IgD-negative memory B cell (primary cell): ENCODE results near the gene RIMBP2. TPM values are rescaled to one million over a fixed set of nuclear protein-coding genes. Genes with fewer than 3 reads are reported as not detected.

ENCODE experiments used
- H3K27ac Mint-ChIP-seq, 3 donors: one replicate each; pipeline ENCODE4 v1.8.0; 2020 to 2022; ENCODE audit warnings: mild to moderate bottlenecking in 3 of 3, mixed read lengths in 3 of 3, moderate library complexity in 1 of 3
- H3K27me3 Mint-ChIP-seq: one replicate; pipeline ENCODE4 v1.8.0; 2021; ENCODE audit warnings: mixed read lengths
- H3K36me3 Mint-ChIP-seq: one replicate; pipeline ENCODE4 v1.8.0; 2020; ENCODE audit warnings: mild to moderate bottlenecking, mixed read lengths
- H3K4me1 Mint-ChIP-seq, 3 donors: one replicate each; pipeline ENCODE4 v1.8.0; 2020 to 2022; ENCODE audit warnings: mixed read lengths in 3 of 3, mild to moderate bottlenecking in 1 of 3
- H3K4me3 Mint-ChIP-seq, 4 donors: one replicate each; pipeline ENCODE4 v1.8.0; 2020 to 2022; ENCODE audit warnings: mild to moderate bottlenecking in 4 of 4, mixed read lengths in 4 of 4, moderate library complexity in 3 of 4
- H3K9me3 Mint-ChIP-seq, 3 donors: one replicate each; pipeline ENCODE4 v1.8.0; 2020 to 2021; ENCODE audit warnings: mixed read lengths in 3 of 3, mild to moderate bottlenecking in 1 of 3
- polyA plus RNA-seq: library from polyadenylated mRNA; unstranded; fragments of 300-500 nt; fragmentation: Illumina TruSeq; gene quantifications from one replicate; pipeline ENCODE4 v1.2.3, GENCODE V29; 2021

The RIMBP2 gene
- polyA plus RNA-seq, 1 donor from 2014 or later, result not detected

GRCh38 chr12:130491421-130492357 lies 224.4 kb downstream of the RIMBP2 start:
- H3K4me3 Mint-ChIP-seq, result no peak overlapping the region
- no peaks in the 10 kb centered on the region for H3K36me3 Mint-ChIP-seq
- peaks cover 0 to 7% (median 2%) of the 10 kb centered on the region in 3 donors for H3K9me3 Mint-ChIP-seq
- no peak overlapping the region for H3K27ac Mint-ChIP-seq
- no peaks in the 10 kb centered on the region for H3K4me1 Mint-ChIP-seq
- H3K27me3 Mint-ChIP-seq, result no peaks in the 10 kb centered on the region

DNA sequence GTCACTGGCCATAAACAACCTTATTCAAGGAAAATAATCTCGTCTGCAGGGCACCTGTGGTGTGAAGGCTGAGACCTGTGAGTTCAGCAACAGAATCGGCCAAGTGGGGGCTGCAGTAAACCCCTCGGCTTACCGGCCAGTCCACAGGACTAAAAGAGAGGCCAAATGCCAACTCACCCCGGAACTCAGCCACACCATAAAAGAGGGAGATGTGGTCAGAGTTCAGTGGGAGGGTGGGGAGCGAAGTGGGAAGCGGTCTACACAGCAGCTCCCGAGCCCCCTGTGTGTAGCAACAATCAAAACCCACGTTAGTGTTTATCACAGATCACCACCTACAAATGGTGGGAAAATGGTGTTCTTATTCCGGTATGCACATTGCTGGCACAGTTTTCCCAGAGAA lies 225.4 kb downstream of the RIMBP2 start:
- Mint-ChIP-seq H3K4me1 (no peaks in the 10 kb centered on the region), H3K9me3 (peaks cover 0 to 7% (median 2%) of the 10 kb centered on the region in 3 donors), H3K27me3 (no peaks in the 10 kb centered on the region), H3K4me3 (no peak overlapping the region), H3K36me3 (no peaks in the 10 kb centered on the region), H3K27ac (no peak overlapping the region)

GRCh38 chr12:130489293-130489692 lies 226.8 kb downstream of the RIMBP2 start:
- H3K4me3 Mint-ChIP-seq, result no peak overlapping the region
- peaks cover 0 to 7% (median 2%) of the 10 kb centered on the region in 3 donors for H3K9me3 Mint-ChIP-seq
- H3K4me1 Mint-ChIP-seq, result no peaks in the 10 kb centered on the region
- no peak overlapping the region for H3K27ac Mint-ChIP-seq
- H3K27me3 Mint-ChIP-seq, result no peaks in the 10 kb centered on the region
- no peaks in the 10 kb centered on the region for H3K36me3 Mint-ChIP-seq

DNA sequence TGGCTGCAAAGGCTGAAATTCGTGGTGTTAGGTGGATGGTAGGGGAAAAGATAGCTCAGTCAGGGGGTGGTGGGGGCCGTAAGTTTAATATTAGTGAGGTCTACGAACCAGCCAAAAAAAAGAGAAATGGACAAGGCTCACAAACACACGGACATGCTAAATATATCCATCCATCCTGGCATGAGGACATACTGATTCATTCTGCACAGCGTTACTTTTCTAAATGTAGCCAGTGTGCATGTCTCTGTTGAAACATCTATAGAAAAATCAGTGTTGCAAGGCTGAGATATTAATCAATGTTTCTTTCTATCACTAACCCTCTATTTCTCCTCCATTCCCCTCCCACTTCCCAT lies 227.8 kb downstream of the RIMBP2 start:
- H3K9me3 Mint-ChIP-seq, result peaks cover 0 to 7% (median 2%) of the 10 kb centered on the region in 3 donors
- no peaks in the 10 kb centered on the region for H3K27me3 Mint-ChIP-seq
- H3K27ac Mint-ChIP-seq, result peak overlapping the region in 1 of 3 donors; percentile 81
- no peaks in the 10 kb centered on the region for H3K4me1 Mint-ChIP-seq
- no peaks in the 10 kb centered on the region for H3K36me3 Mint-ChIP-seq
- no peak overlapping the region for H3K4me3 Mint-ChIP-seq

DNA sequence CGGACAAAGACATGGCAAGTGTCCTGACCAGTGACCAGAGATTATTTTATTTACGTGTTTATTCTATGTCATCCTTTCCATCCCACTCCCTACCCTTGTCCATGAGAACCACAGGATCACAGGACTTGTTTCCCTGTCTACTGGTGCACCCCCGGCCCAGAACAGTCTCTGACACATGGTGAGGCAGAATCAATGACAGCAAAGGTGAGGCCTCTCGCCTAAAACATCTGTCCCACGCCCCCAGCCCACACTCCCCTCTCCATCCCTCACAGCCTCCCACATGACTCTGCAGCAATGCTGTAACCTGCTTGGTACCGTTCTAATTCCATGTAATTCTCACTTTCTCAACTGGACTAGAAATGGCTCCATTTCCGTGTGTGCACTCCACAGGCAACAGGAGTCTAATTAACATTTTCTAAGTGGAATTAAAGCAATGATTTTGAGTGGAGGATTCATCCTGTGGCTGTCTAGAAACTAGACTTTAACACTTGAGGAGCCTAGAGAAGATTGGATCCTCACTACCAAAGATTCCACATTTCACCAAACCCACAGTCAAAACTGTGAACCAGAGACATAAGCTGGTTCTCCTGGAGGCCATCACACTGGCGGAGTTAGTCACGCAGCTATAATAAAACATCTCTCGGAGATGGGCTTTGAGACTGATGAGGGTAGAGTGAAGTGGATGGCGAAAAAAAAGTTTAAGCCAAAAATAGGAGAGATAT lies 228.3 kb downstream of the RIMBP2 start:
- H3K27me3 Mint-ChIP-seq, result no peaks in the 10 kb centered on the region
- H3K36me3 Mint-ChIP-seq, result no peaks in the 10 kb centered on the region
- H3K27ac Mint-ChIP-seq, result no peak overlapping the region
- H3K4me3 Mint-ChIP-seq, result no peak overlapping the region
- H3K4me1 Mint-ChIP-seq, result no peaks in the 10 kb centered on the region
- H3K9me3 Mint-ChIP-seq, result peaks cover 0 to 7% (median 2%) of the 10 kb centered on the region in 3 donors

GRCh38 chr12:130486891-130487416 lies 229.1 kb downstream of the RIMBP2 start:
- Mint-ChIP-seq H3K27ac (no peak overlapping the region), H3K9me3 (peaks cover 0 to 7% (median 2%) of the 10 kb centered on the region in 3 donors), H3K4me1 (no peaks in the 10 kb centered on the region), H3K27me3 (no peaks in the 10 kb centered on the region), H3K36me3 (no peaks in the 10 kb centered on the region), H3K4me3 (no peak overlapping the region)

GRCh38 chr12:130486146-130486435 lies 230.0 kb downstream of the RIMBP2 start:
- Mint-ChIP-seq H3K36me3 (no peaks in the 10 kb centered on the region), H3K27ac (no peak overlapping the region), H3K4me3 (no peak overlapping the region), H3K4me1 (no peaks in the 10 kb centered on the region), H3K27me3 (no peaks in the 10 kb centered on the region), H3K9me3 (peaks cover 0 to 7% (median 2%) of the 10 kb centered on the region in 3 donors)

GRCh38 chr12:130485291-130486145 lies 230.6 kb downstream of the RIMBP2 start:
- Mint-ChIP-seq H3K27me3 (no peaks in the 10 kb centered on the region), H3K27ac (no peak overlapping the region), H3K4me1 (no peaks in the 10 kb centered on the region), H3K9me3 (peaks cover 0 to 7% (median under 1%) of the 10 kb centered on the region in 3 donors), H3K36me3 (no peaks in the 10 kb centered on the region), H3K4me3 (no peak overlapping the region)

DNA sequence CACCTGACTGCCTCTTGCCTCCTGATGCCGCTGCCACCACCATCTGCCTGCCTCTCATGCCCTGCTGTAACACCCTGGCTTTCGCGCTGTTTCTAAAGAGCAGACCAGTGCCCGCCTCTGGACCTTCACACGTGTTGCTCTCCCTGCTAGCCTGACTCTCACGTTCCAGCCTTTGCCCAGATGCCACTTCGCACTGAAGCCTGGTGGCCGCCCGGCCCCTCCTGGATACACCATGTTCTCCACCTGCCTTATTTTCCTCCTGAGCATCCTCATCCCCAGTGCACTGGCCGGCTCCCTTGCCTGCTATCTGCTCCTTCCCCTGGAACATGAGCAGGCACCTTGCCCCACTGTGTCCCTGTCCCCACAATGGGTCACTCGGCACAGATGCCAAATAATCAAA lies 231.9 kb downstream of the RIMBP2 start:
- Mint-ChIP-seq H3K36me3 (no peaks in the 10 kb centered on the region), H3K27ac (no peak overlapping the region), H3K9me3 (peaks cover 0 to 2% (median 0%) of the 10 kb centered on the region in 3 donors), H3K27me3 (no peaks in the 10 kb centered on the region), H3K4me3 (no peak overlapping the region), H3K4me1 (no peaks in the 10 kb centered on the region)

- Mint-ChIP-seq H3K4me1 (no peaks in the 10 kb centered on the region), H3K36me3 (no peaks in the 10 kb centered on the region), H3K4me3 (no peak overlapping the region), H3K27me3 (no peaks in the 10 kb centered on the region), H3K9me3 (no peaks in the 10 kb centered on the region), H3K27ac (no peak overlapping the region)
These were observed 232.4 kb downstream of the RIMBP2 start for GRCh38 chr12:130483616-130484180.

DNA sequence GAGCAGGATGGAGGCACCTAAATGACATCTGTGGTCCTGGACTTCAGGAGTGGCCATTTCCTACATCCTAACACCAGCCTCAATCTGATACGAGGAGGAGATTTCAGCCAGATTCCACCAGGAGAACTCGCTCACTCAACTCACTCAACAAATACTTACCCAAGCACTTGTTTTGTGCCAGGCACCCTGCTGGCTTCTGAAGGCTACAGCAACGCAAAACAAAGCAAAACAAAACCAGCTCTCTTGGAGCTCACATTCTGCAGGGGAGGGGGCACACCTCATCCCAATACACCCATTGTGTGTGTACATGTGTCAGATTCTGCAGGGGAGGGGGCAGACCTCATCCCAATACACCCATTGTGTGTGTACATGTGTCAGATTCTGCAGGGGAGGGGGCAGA lies 233.7 kb downstream of the RIMBP2 start:
- Mint-ChIP-seq H3K27me3 (no peaks in the 10 kb centered on the region), H3K4me3 (no peak overlapping the region), H3K27ac (no peak overlapping the region), H3K36me3 (no peaks in the 10 kb centered on the region), H3K4me1 (no peaks in the 10 kb centered on the region), H3K9me3 (no peaks in the 10 kb centered on the region)

DNA sequence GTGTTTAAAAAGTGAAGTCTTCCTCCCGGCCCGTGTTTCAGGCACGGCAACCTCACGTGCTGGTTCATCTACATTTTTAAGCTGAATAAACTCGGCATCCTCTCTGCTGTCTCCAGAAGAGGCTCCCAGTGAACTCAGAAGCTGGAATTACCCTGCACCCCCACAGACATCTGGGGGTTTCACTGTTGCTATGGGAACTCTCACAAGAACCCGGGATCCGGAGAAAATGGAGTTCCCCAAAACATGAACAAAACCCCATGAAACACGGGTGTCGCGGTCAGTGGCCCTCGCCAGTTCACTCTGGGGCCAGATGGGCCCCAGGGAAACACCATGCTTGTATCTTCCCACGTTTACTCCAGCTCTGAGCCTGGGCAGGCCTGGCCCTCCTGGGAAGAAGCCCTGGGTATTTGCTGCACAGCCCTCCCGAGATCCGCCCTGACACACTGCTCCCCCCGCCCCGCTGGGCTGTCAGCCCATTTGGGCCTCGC lies 234.7 kb downstream of the RIMBP2 start:
- H3K4me3 Mint-ChIP-seq, result no peak overlapping the region
- H3K27ac Mint-ChIP-seq, result no peak overlapping the region
- no peaks in the 10 kb centered on the region for H3K9me3 Mint-ChIP-seq
- no peaks in the 10 kb centered on the region for H3K27me3 Mint-ChIP-seq
- H3K4me1 Mint-ChIP-seq, result no peaks in the 10 kb centered on the region
- no peaks in the 10 kb centered on the region for H3K36me3 Mint-ChIP-seq

- Mint-ChIP-seq H3K36me3 (no peaks in the 10 kb centered on the region), H3K9me3 (no peaks in the 10 kb centered on the region), H3K4me1 (no peaks in the 10 kb centered on the region), H3K4me3 (no peak overlapping the region), H3K27me3 (no peaks in the 10 kb centered on the region), H3K27ac (no peak overlapping the region)
These were observed 235.2 kb downstream of the RIMBP2 start for GRCh38 chr12:130480887-130481286.

DNA sequence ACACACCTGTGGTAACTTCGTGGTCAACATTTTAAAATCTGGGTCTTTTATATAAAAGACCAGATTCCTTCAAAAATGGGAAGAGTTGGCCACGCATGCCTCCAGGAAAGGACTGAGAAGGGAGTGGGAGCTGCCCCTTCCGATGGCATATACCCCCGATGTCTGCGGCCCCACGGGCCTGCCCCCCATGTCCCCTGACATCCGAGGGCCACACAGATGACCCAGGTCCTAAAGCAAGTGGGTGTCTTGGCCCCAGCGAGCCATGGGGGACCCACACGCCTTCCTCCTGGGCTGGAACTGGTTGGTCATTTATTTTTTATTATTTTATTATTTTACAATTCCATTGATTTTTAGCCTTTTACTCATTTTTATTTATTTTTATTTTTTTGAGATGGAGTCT lies 235.9 kb downstream of the RIMBP2 start:
- Mint-ChIP-seq H3K4me3 (no peak overlapping the region), H3K27me3 (peaks cover 1% of the 10 kb centered on the region), H3K36me3 (no peaks in the 10 kb centered on the region), H3K9me3 (no peaks in the 10 kb centered on the region), H3K4me1 (no peaks in the 10 kb centered on the region), H3K27ac (no peak overlapping the region)
